NCI-H2029 (cell line): ENCODE results near the gene PLAAT2.
"Not testable (repeated sequence)": the region's sequence is repeated elsewhere in the genome, so short reads cannot be mapped to it uniquely, and the experiment has no call there.

ENCODE experiments used
- DNase-seq: peaks from one replicate; lab custom pipeline; 2025; lab: John Stamatoyannopoulos, UW

PLAAT2 gene

DNA sequence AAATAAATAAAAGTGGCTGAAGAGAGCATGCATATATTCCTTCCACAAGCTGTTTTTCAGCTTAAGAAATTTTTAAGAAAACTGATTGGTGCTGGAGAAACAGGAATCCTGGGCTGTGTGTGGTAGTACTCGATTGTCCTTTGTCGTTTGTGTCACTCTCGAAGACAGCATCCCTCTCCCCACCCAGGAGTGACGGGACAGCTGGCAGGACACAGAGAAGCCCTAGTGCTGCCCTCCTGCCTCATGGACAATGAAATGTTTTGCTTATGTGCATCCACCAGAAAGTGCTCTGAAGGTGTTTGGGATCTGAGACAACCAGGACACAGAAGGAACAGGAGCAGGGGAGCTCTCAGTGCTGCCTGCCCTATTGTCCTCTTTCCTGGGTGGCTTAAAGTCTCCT, 13.8 kb downstream of the PLAAT2 start:
- DNase-seq: no peak

- DNase-seq: no peak
Measured at GRCh38 chr11:63548178-63548577, 15.0 kb downstream of the PLAAT2 start.

GRCh38 chr11:63547061-63547460, 16.1 kb downstream of the PLAAT2 start:
- DNase-seq: no peak

DNA sequence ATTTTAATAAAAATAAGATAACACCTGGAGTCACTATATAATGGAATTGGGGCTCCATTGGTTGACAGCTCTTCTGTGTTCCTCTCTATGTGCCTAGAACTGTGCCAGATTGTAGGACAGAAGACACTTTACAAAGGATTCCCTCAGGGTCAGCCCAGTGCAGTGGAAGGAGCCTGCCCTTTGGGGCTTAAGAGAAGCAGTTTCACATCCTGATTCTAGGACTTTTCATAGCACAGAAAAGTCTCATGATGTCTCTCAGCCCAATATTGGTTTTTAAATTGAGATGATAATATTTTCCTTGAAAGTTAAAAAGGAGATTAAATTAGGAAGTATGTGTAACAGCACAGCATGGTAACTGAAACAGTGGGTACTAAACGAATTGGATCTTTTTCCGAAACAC, 19.5 kb downstream of the PLAAT2 start:
- no peak for DNase-seq

DNA sequence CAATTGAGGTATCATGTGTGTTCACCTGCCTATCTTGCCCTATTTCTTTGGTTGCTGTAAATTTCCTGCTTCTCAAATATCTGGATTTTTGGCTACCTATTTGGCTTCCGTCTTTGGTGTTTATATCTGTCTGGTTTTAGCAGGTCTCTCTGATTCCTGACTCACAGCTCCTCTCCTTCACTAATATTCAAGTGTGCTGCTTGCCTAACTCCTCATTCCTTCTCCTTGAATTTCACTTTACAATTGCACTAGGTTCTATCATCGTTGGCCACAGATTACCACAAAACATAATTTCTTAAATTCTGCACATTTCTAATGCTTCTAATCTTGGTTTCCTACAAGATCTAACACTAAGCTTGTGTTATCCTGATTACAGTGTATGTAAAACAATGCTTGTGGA, 20.7 kb downstream of the PLAAT2 start:
- not testable (repeated sequence) for DNase-seq

- DNase-seq: peak; percentile 58
Measured at GRCh38 chr11:63537293-63538101, 25.7 kb downstream of the PLAAT2 start.

- peak; percentile 50 for DNase-seq
Measured at GRCh38 chr11:63536669-63537292, 26.4 kb downstream of the PLAAT2 start, which contains the start of gene PLAAT4. Gene PLAAT4, plus strand, starts transcription at chr11:63536808. Its CDS starts 61 bp downstream, at chr11:63536869.

DNA sequence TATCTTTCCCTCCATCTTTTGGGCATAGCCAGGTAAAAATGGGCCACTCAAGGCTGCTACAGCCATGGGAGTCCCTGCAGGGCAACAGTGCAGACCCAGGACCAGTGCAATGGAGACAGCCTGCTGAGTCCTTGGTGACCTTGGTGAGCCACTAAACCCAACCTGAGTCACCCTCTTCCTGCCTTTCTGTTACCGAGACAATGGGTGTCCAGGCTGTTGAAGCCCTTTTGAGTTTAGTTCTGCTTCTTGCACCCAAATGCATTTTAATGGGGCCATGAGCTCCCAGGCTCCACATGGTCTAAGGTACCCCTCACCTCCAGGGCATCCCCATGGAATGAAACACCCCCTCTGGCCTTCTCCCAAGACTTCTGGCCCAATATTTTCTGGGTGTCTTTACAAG, 27.4 kb downstream of the PLAAT2 start:
- no peak for DNase-seq

DNA sequence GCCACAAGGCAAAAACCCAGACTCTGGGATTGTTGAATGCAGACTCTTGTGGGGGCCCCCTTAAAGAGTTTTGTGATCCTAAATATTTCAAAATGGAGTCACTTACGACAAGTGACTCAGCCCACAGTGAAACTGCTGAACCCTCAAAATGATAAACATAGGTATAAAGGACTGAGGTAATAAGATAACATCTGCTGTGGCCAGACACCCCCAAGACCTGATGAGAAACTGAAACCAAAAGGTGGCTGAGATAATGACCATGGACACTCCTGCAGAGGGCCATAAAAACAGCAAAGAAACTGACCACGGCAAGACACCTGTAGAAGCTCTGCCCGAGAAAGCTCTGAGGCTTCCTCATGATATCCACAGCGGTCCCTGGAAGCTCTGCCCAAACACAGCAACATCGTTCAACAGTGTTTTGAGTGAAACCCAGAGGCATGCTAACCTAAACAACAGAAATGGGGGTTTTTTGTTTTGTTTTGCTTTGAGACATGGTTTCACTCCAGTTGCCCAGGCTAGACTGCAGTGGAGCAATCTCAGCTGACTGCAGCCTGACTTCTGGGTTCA, 28.2 kb downstream of the PLAAT2 start:
- no peak for DNase-seq

DNA sequence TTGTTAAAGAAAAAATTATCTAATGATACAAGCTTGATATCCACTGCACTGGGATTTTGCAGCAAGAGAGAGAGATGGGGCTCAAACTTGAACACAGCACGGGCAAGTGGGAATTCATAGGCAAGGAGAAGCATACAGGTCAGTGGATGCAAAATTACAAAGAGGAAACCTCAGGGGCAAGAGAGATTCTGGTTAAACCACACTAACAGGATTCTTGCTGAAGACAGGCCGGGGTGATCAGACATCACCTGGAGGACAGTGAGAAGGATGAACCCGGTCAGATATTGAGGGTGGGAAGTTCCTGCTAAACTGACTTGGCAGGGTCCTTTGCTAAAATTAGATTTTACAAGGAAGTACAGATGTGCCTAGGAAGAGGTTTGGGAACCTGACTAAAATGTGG, 29.1 kb downstream of the PLAAT2 start:
- DNase-seq: no peak

- DNase-seq: no peak
Measured at GRCh38 chr11:63532799-63533475, 30.2 kb downstream of the PLAAT2 start.

GRCh38 chr11:63532117-63532516, 31.1 kb downstream of the PLAAT2 start:
- no peak for DNase-seq

- peak; percentile 50 for DNase-seq
Measured at GRCh38 chr11:63531074-63531792, 31.9 kb downstream of the PLAAT2 start.

GRCh38 chr11:63530021-63530420, 33.2 kb downstream of the PLAAT2 start:
- no peak for DNase-seq

DNA sequence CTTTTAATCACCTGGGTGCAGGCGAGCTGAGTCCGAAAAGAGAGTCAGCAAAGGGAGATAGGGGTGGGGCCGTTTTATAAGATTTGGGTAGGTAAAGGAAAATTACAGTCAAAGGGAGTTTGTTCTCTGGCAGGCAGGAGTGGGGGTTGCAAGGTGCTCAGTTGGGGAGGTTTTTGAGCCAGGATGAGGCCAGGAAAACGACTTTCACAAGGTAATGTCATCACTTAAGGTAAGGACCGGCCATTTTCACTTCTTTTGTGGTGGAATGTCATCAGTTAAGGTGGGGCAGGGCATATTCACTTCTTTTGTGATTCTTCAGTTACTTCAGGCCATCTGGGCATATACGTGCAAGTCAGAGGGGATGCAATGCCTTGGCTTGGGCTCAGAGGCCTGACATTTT, 33.8 kb downstream of the PLAAT2 start:
- not testable (repeated sequence) for DNase-seq

DNA sequence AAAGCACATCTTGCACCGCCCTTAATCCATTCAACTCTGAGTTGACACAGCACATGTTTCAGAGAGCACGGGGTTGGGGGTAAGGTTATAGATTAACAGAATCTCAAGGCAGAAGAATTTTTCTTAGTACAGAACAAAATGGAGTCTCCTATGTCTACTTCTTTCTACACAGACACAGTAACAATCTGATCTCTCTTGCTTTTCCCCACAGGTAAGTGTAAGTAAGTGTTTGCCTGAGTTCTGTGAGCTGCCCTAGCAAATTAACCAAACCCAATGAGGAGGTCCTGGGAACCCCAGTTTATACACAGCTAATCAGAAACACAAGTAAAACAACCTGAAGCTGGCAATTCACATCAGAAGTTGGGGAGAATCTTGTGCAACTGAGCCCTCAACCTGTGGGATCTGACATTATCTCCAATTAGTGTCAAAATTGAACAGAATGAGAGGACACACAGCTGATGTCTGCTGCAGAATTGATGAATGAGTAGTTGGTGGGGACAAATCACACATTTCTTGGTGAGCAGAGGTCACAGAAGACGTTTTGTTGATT, 34.4 kb downstream of the PLAAT2 start:
- DNase-seq: not testable (repeated sequence)

- DNase-seq: not testable (repeated sequence)
Measured at GRCh38 chr11:63528156-63528555, 35.0 kb downstream of the PLAAT2 start.

DNA sequence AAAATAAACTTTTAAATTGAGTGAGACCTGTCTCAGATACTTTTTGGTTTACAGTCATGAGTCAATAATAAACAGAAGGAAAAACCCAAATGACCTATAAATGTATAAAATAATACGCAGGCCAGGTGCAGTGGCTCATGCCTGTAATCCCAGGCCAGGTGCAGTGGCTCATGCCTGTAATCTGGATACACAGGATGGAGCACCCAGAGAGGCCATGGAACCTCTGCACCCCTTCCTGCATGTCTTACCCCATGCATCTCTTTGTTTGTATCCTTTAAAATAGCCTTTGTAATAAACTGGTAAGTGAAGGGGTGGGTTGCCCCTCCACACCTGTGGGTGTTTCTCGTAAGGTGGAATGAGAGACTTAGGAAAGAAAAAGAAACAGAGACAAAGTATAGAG, 35.5 kb downstream of the PLAAT2 start:
- DNase-seq: no peak

- no peak for DNase-seq
Measured at GRCh38 chr11:63523151-63523550, 40.0 kb downstream of the PLAAT2 start.

- DNase-seq: no peak
Measured at GRCh38 chr11:63521896-63522295, 41.3 kb downstream of the PLAAT2 start.

GRCh38 chr11:63520606-63521170, 42.5 kb downstream of the PLAAT2 start:
- no peak for DNase-seq
